ENCODE data around the gene MEP1B.
"Not testable (repeated sequence)": the region's sequence is repeated elsewhere in the genome, so short reads cannot be mapped to it uniquely, and the experiment has no call there.

The MEP1B gene

GRCh38 chr18:32209685-32210445 is 20.0 kb downstream of the MEP1B start:
- no peak for DNase-seq (ENCODE audit: low read depth)

- no peak for DNase-seq (ENCODE audit: low read depth)
These were observed 23.9 kb downstream of the MEP1B start for GRCh38 chr18:32213693-32214092.

GRCh38 chr18:32216390-32216789 is 26.6 kb downstream of the MEP1B start:
- no peak for DNase-seq (ENCODE audit: low read depth)

DNA sequence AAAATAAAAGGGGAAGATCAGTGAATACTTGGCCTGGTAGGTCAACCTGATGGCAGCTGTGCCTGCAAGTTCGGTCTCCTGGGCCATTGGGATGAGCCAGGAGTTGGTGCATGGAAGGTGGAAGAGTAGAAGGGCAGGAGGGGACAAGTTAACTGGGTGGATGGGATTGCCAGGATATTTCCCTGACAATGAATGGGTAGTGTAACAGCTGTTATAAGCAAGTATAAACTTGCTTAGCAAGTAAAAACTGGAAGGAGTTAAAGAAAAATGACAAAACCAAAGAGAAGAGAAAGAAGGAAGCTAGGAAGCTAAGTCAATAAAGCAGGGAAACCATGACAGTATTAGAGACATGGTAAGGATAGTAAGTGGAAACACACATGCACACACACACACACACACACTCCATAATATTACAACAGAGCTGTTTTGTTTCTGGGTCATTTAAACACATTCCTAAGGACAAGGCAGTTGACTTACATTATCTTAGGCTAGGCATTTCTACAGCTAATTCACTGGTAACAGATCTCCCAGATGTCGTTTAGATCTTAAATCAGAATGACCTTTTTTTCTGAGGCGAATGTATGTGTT is 29.7 kb downstream of the MEP1B start:
- no peak for DNase-seq (ENCODE audit: low read depth)

DNA sequence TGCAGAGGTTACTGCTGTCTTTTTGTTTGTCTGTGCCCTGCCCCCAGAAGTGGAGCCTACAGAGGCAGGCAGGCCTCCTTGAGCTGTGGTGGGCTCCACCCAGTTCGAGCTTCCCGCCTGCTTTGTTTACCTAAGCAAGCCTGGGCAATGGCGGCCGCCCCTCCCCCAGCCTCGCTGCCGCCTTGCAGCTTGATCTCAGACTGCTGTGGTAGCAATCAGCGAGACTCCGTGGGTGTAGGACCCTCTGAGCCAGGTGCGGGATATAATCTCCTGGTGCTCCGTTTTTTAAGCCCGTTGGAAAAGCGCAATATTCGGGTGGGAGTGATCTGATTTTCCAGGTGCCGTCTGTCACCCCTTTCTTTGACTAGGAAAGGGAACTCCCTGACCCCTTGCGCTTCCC is 43.5 kb downstream of the MEP1B start:
- DNase-seq (ENCODE audit: low read depth) = not testable (repeated sequence)

DNA sequence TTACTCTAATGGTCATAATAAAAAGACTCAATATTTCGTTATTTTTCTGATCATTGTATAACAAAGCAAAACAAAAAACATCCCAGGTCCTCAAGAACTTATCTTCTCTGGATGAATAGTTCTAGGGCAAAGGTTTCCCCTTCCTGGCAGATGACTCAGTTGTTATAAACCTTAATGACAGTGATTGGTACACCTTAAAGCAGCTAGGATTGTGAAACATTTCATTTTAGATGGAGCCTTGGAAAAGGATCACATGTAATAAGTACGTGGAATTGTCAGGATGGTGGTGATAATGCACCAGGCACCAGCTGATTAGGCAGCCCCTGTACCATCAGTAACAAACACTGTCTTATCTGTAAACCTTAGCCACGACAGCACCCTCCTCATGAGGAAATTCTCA is 47.2 kb downstream of the MEP1B start:
- no peak for DNase-seq (ENCODE audit: low read depth)

DNA sequence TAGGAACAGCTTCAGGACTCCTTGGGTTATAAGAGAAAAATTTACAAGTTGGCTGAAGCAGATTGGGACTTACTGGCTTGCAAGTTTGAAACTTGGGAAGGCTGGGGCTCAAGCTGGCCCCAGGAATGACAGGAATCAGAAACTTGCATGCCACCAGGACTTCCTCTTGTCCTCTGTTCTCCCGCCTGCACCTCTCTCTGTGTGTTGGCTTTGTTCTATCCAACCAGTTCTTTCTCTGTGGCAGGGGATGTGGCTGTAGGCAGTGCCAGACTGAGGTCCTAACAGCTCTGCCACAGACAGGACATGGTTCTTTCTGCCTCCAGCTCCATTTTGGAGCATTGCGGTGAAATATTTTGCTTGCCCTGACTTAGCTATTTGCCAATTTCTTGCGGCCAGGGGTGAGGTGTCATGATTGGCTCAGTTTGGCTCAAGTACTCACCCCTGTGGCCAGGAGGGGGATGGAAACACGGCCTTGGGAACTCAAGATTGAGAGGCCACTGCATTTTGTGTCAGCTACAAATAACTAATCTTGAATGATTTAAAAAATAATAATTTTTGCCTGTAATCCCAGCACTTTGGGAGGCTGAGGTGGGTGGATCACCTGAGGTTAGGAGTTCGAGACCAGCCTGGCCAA is 48.9 kb downstream of the MEP1B start:
- no peak for DNase-seq (ENCODE audit: low read depth)

GRCh38 chr18:32242395-32242794 is 52.6 kb downstream of the MEP1B start:
- no peak for DNase-seq (ENCODE audit: low read depth)

DNA sequence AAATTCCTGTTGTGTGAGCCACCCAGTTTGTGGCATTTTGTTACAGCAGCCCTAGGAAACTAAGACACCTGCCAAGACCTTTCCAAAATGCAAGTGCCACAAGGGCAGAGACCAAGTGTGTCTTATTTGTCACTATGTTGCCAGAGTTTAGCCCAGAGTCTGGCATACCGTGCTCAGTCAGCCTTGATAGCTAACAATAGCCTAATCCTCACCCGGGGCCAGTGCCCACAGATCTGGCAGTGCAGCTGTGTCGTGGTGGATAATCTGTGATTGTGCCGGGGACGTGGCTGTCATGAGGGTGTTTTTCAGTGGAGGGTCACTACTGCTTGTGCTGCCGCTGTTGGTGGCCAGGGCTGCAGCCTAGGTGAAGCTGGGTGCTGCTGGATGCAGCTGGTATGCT is 53.5 kb downstream of the MEP1B start:
- no peak for DNase-seq (ENCODE audit: low read depth)

DNA sequence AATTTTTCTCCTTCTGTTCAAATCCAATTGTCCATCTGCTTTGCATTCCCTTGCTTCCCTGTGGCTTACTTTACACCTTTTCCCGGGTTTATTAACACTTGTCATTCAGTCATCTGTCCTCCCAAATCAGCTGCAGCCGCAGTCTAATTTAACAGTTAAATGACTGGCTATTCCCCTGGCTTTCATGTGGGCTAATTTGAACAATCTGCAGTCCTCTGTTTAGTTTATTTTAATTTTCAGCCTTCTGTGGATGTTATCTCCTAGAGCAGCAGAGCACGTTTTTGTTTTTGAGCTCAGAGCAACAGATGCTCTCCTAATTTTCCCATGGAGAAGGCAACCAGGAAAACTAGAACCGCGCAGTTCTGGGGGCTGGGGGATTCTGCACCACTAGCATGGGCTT is 55.0 kb downstream of the MEP1B start:
- no peak for DNase-seq (ENCODE audit: low read depth)

DNA sequence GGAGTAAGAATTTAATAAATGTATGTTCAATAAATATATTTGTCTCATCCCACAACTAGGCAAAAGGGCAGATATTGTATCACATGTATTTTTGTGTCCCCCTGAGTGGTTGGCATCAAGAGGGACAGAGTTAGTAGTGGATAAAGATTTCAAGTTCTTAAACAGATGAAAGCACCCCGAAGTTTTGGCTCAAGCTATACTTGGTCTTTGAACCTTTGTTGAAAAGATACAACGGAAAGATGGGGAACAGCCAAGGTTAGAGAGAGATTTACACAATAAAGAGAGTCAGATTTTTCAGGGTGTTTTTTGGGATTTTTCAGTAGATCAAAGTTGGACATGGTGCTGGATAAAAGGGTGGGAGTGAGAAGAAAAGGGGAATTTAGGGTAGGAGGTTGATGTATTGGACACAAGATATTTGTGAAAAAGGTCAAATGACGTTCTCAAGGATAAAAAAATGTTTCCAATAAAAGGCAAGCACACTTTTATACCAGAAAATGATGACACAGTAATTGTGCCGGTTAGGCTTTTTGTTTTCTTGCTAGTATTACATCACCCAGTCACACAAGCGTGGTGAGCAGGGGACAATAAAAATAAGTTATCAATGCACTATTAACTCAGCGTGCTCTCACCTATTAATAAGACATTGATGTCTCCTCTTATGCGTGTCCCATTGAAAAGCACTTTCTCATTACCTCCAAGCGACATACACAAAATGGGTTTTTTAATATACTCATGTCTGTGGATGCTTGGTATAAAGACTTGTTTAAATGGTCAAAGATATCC is 59.5 kb downstream of the MEP1B start:
- DNase-seq (ENCODE audit: low read depth) = no peak

- DNase-seq (ENCODE audit: low read depth) = no peak
These were observed 61.6 kb downstream of the MEP1B start for GRCh38 chr18:32251466-32251865.

DNA sequence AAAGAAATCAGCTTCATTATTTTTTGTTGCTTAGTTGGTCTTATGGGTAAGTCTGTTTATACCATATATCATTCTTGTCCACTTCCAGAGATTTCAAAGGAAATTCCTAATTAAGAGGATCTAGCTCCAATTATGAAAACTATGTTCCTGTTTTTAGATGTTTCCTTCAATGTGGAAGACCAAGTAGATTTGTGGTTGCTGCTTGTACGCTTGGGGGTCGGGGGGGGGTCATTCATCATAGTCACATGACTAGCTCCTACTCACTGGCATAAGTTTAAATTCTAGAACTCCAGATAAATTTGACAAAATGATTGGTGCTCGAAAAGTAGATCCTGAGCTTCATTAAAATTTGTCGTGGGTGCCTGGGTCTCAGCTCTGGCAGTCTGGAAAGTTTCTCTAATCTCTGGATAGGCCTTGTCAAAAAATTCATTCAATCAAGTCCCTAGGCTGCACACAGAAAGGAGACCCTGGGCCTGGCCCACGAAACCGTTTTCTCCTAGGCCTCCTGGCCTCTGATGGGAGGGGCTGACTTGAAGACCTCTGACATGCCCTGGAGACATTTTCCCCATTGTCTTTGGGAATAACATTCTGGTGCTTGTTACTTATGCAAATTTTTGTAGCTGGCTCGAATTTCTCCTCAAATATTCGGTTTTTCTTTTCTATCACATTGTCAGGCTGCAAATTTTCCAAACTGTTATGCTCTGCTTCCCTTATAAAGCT is 62.5 kb downstream of the MEP1B start:
- DNase-seq (ENCODE audit: low read depth) = no peak

- DNase-seq (ENCODE audit: low read depth) = no peak
These were observed 65.7 kb downstream of the MEP1B start for GRCh38 chr18:32255570-32255969.

- no peak for DNase-seq (ENCODE audit: low read depth)
These were observed 67.4 kb downstream of the MEP1B start for GRCh38 chr18:32257084-32257785.

DNA sequence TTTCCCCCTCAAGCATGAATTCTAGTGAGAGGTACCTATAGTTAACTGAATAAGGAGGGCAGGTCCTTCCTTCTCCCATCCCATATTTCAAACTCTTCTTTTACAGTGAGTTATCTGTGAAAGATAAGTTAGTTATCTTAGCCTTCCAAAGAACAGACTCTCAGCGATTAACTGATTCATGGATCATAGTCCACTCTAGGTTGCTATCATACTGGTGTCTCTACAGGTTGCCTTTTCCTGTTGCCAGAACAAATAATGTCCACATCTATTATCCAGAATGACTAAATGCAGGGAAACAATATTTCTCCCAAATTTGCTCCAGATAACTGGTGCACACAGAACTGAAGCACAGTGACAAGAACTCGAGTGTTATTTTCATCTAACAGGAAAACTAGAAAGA is 68.3 kb downstream of the MEP1B start:
- no peak for DNase-seq (ENCODE audit: low read depth)

GRCh38 chr18:32258558-32259204 is 68.8 kb downstream of the MEP1B start:
- DNase-seq (ENCODE audit: low read depth) = no peak

- no peak for DNase-seq (ENCODE audit: low read depth)
These were observed 69.7 kb downstream of the MEP1B start for GRCh38 chr18:32259553-32259952.

DNA sequence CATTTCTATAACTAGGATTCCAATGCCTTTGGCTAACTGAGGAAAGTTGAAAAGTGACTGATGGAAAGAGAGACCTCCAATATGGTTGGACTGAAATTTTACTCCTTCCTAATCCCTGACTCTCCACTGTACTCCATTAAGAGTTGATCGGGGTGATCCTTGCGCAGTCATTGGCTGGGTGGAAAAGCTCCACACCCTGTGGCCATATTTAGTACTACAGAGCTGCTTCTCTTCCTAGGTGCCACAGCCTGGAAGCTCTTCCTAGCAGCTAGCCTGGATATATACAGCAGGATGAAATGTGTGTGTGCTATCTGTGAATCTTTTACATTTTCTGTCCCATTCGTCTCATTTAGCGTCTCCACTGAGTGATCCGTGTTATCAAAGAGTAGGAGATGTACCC is 71.2 kb downstream of the MEP1B start:
- no peak for DNase-seq (ENCODE audit: low read depth)

DNA sequence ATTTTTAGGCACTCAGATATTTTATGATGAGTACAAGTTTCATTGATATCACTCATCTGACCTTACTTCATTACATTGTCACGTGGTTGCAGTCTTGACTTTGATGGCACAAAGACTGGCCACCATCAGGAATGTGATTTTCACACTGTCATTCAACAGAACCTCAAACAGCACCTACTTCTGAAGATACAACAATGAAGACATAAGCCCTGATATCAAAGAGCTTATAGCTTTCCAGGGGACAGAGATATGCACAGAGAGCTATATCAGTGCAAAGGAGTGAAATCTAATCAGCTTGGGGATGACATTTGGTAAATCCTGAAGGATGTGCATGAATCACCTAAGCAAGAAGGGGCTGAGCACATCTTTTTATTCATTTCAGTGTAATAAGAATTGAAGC is 72.3 kb downstream of the MEP1B start:
- DNase-seq (ENCODE audit: low read depth) = no peak

DNA sequence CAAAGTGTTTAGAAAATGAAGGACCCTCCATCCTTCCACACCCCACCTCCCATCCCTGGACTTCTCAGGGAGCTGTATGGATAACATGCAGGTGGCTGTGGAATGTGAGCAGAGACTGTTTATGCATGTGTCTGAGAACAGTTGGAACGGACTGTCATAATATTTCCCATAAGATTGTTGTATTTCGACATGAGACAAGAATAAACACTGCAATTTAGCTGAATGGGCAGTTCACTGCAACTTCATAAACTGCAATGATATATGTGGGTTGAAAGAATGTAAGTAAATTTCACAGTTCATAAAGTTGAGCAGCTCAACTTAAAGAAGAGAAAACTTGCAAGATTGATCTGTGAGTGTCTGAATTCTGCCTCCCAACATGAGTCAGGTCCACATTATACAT is 74.6 kb downstream of the MEP1B start:
- DNase-seq (ENCODE audit: low read depth) = no peak

Measured in HS-27A (cell line).